Esophagus squamous epithelium (tissue), 5 donors: ENCODE results near the gene RASGRP4. TPM values are rescaled to one million over a fixed set of nuclear protein-coding genes. Genes with fewer than 3 reads are reported as not detected.
"Not testable (repeated sequence)": the region's sequence is repeated elsewhere in the genome, so short reads cannot be mapped to it uniquely, and the experiment has no call there.

ENCODE experiments used
- DNase-seq: peaks from one replicate; lab custom pipeline; 2025; lab: John Stamatoyannopoulos, UW
- H3K27ac ChIP-seq, 4 donors: fragments of 200-600 bp; sonication (generic); one replicate each; pipeline ENCODE4 v1.5.1; 2016 to 2019; ENCODE audit warnings: mild to moderate bottlenecking in 1 of 4
- H3K27me3 ChIP-seq, 4 donors: fragments of 200-600 bp; sonication (generic); 1 replicate in 3 of 4; 2 replicates in 1 of 4; pipeline versions ENCODE4 v1.5.1 to v1.6.0; 2017 to 2021; ENCODE audit warnings: antibody characterized with exemption in 1 of 4
- H3K36me3 ChIP-seq, 3 donors: fragments of 200-600 bp; sonication (generic); one replicate each; pipeline ENCODE4 v1.5.1; 2016 to 2019
- H3K4me1 ChIP-seq, 3 donors: fragments of 200-600 bp; sonication (generic); one replicate each; pipeline ENCODE4 v1.5.1; 2017 to 2019
- H3K4me3 ChIP-seq, 4 donors: fragments of 200-600 bp; sonication (generic); 1 replicate in 3 of 4; 2 replicates in 1 of 4; pipeline ENCODE4 v1.5.1; 2016 to 2019; ENCODE audit warnings: mild to moderate bottlenecking in 2 of 4, moderate library complexity in 1 of 4
- H3K9me3 ChIP-seq, 3 donors: fragments of 200-600 bp; sonication (generic); one replicate each; pipeline ENCODE4 v1.5.1; 2016 to 2019
- POLR2A ChIP-seq, 4 donors: fragments of 450-650 bp; IDR thresholded peaks; one replicate each; pipeline ENCODE4 v1.6.1; 2017; ENCODE audit warnings: antibody characterized with exemption in 4 of 4, mild to moderate bottlenecking in 4 of 4, moderate library complexity in 3 of 4
- WGBS, 2 donors: methylation state at CpG; one replicate each; pipeline ENCODE4 v1.1.5; 2018; 5-methylcytosine and 5-hydroxymethylcytosine counted together
- intact Hi-C: fragments of 100-400 bp; cut with DNase I; formaldehyde crosslinking; loops from one replicate; pipeline ENCODE4 v1.15.0; 2022
- total RNA-seq, 4 donors: library from RNA; depleted of rRNA; stranded (reverse); fragments of >200 nt; gene quantifications; one replicate each; pipeline ENCODE4 v1.1.0, GENCODE V29; 2016
- TF ChIP-seq, protein P1 (sequence below), 6 experiments: fragments of 450-650 bp in 4 of 6; fragments of 200-600 bp in 2 of 6; sonication (generic) in 2 of 6; IDR thresholded peaks; one replicate each; pipeline ENCODE4 v1.5.1; 2016 to 2019; ENCODE audit warnings: antibody characterized with exemption in 6 of 6, mild to moderate bottlenecking in 4 of 6, moderate library complexity in 4 of 6
- donor health status: DM: yes; HTN: yes; CAD: no.

The RASGRP4 gene
- total RNA-seq, 4 donors from 2014 or later: 0.35 to 4.2 (median 0.64) TPM; not detected in 1

DNA sequence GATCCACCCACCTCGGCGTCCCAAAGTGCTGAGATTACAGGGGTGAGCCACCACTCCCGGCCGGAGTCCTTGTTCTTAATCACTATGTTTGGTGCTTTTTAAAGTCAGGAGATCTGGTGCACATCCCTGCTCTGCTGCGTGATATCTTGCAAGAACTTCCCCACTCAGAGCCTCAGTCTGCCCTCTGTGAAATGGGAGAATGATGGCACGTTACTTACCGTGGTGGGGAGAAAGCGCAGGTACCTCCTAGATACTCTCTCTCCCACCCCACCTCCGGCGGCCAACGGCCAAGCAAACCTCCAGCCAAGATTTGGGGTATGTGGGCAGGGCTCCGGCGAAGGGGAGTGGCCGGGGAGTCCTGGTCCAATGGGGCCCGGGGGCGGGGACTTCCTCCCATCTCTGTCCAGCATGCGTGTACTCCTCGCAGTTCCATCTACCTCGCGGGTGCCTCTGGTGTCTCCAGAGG, 7.3 kb upstream of the RASGRP4 start, which contains the start of gene RYR1:
Gene RYR1, plus strand, starts transcription at position 424 of the 466 bp plus-strand sequence. CDS start 139 bp downstream, outside the sequence.
- Histone ChIP-seq H3K9me3 (no peaks in the 10 kb centered on the region), H3K36me3 (no peaks in the 10 kb centered on the region), H3K27me3 (peaks cover 0 to 55% (median 0%) of the 10 kb centered on the region in 4 donors), H3K4me1 (peaks cover 0 to 8% (median 6%) of the 10 kb centered on the region in 3 donors), H3K27ac (no peak within 1 kb of the TSS), H3K4me3 (peak within 1 kb of the TSS in 3 of 4 donors; percentile 12 to 23 (median 17))
- no peak for TF ChIP-seq POLR2A (IDR thresholded peaks at IDR 0.05)
- TF ChIP-seq, protein P1, sequence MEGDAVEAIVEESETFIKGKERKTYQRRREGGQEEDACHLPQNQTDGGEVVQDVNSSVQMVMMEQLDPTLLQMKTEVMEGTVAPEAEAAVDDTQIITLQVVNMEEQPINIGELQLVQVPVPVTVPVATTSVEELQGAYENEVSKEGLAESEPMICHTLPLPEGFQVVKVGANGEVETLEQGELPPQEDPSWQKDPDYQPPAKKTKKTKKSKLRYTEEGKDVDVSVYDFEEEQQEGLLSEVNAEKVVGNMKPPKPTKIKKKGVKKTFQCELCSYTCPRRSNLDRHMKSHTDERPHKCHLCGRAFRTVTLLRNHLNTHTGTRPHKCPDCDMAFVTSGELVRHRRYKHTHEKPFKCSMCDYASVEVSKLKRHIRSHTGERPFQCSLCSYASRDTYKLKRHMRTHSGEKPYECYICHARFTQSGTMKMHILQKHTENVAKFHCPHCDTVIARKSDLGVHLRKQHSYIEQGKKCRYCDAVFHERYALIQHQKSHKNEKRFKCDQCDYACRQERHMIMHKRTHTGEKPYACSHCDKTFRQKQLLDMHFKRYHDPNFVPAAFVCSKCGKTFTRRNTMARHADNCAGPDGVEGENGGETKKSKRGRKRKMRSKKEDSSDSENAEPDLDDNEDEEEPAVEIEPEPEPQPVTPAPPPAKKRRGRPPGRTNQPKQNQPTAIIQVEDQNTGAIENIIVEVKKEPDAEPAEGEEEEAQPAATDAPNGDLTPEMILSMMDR (IDR thresholded peaks at IDR 0.05): no peak
- no peak for DNase-seq
- intact Hi-C loops: no loop called here
- 25 to 29% methylated on average over 4 to 6 of the region's 20 CpGs for WGBS, 2 donors

DNA sequence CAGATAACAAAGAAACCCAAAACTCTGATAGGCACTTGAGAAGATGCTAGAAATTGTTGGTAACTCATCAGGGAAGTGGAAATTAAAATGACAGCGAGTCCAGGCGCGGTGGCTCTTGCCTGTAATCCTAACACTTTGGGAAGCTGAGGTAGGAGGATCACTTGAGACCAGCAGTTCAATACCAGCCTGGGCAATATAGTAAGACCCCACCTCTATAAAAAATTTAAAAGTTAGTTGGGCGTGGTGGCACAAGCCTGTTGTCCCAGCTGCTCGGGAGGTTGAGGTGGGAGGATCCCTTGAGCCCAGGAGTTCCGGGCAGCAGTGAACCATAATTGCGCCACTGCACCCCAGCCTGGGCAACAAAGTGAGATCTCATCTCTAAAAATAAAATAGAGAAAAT, 4.9 kb upstream of the RASGRP4 start:
- intact Hi-C loops: no loop called here
- no peaks in the 10 kb centered on the region for H3K36me3 ChIP-seq
- H3K9me3 ChIP-seq: no peaks in the 10 kb centered on the region
- 77 to 79% methylated on average over 7 of the region's 7 CpGs for WGBS, 2 donors
- TF ChIP-seq POLR2A (IDR thresholded peaks at IDR 0.05): no peak
- peaks cover 0 to 8% (median 6%) of the 10 kb centered on the region in 3 donors for H3K4me1 ChIP-seq
- H3K27ac ChIP-seq: no peak overlapping the region
- peaks cover 0 to 43% (median 0%) of the 10 kb centered on the region in 4 donors for H3K27me3 ChIP-seq
- no peak overlapping the region for H3K4me3 ChIP-seq
- no peak for DNase-seq

DNA sequence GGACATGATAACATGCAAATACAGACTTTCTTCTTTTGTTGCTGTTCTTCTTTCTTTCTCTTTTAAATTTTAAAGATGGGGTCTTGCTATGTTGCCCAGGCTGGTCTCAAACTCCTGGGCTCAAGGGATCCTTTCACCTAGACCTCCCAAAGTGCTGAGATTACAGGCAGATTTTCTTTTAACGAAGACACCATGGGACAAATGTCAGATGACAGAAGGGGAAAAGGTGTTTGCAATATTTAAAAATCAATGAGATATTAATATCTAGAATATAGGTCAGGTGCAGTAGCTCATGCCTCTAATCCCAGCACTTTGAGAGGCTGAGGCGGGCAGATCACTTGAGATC, 3.8 kb upstream of the RASGRP4 start:
- 72 to 88% methylated on average over 2 of the region's 2 CpGs for WGBS, 2 donors

DNA sequence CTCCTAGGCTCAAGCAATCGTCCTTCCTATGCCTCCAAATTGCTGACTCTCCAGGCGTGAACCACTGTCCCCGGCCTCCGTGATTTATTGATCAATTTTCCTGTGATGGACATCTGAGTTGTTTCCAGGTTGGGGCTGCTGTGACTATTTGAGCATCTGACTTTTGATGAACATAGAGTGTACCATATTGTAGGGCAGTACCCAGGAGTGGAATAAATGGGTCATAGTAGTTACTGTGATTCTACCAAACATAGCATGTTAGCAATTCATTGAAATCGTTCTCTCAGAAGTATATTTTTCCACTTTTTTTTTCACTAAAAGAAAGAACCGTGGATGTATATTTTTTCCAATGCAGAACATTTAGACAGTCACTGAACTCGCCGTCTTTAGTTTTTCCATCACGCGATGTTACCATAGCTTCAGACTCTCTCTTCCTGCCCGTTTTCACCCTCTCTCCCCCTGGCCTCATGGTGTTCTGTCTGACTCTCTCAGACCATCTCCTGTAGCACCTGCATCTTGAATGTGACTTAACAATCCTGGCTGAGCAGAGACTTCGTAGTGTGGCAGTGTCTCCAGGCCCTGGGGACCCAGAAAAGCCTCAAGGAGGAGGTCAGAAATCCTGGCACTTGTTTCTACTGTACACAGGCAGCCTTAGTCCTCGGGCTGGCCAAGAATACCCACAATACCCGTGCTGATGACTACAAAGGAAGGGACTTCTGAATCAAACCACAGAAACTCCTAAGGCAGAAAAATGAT, 3.2 kb upstream of the RASGRP4 start:
- H3K4me3 ChIP-seq: no peak overlapping the region
- H3K27me3 ChIP-seq: peaks cover 0 to 43% (median 0%) of the 10 kb centered on the region in 4 donors
- H3K4me1 ChIP-seq: peaks cover 0 to 8% (median 6%) of the 10 kb centered on the region in 3 donors
- DNase-seq: no peak
- no peaks in the 10 kb centered on the region for H3K9me3 ChIP-seq
- intact Hi-C loops: no loop called here
- 55 to 56% methylated on average over 14 of the region's 14 CpGs for WGBS, 2 donors
- H3K27ac ChIP-seq: no peak overlapping the region
- no peak for TF ChIP-seq POLR2A (IDR thresholded peaks at IDR 0.05)
- TF ChIP-seq, protein P1 (IDR thresholded peaks at IDR 0.05): no peak
- H3K36me3 ChIP-seq: no peaks in the 10 kb centered on the region

More for the DNA sequence above, 3.8 kb upstream of the RASGRP4 start:
- no peak overlapping the region for H3K27ac ChIP-seq
- H3K4me1 ChIP-seq: peaks cover 0 to 8% (median 6%) of the 10 kb centered on the region in 3 donors
- no peak for TF ChIP-seq POLR2A (IDR thresholded peaks at IDR 0.05)
- TF ChIP-seq, protein P1 (IDR thresholded peaks at IDR 0.05): no peak
- intact Hi-C loops: no loop called here
- DNase-seq: no peak
- H3K9me3 ChIP-seq: no peaks in the 10 kb centered on the region
- no peak overlapping the region for H3K4me3 ChIP-seq
- no peaks in the 10 kb centered on the region for H3K36me3 ChIP-seq
- H3K27me3 ChIP-seq: peaks cover 0 to 43% (median 0%) of the 10 kb centered on the region in 4 donors

DNA sequence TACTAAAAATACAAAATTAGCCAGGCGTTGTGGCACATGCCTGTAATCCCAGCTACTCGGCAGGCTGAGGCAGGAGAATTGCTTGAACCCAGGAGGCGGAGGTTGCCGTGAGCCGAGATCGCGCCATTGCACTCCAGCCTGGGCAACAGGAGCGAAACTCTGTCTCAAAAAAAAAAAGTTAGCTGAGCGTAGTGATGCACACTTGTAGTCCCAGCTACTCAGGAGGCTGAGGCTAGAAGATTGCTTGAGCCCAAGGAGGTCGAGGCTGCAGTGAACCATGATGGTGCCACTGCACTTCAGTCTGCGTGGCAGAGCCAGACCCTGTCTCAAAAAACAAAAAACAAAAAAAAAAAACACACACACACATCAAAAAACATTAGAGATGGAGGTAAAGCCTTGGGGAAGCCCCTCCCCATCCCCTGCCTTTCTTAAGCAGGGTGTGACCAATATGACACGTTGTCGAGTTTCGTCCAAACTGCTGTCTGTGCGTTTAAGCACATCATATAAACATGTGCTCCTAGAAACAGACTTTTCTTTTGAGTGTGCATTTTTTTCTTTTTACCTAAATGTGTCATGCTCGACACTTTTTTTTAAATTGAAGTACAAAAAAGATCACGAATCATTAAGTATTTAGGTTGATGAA, 1.1 kb upstream of the RASGRP4 start:
- H3K4me3 ChIP-seq, H3K36me3 ChIP-seq, intact Hi-C loops, H3K9me3 ChIP-seq, H3K27ac ChIP-seq, DNase-seq, H3K4me1 ChIP-seq: not testable (repeated sequence)
- 45 to 54% methylated on average over 16 to 17 of the region's 17 CpGs for WGBS, 2 donors
- H3K27me3 ChIP-seq: peaks cover 0 to 40% (median 0%) of the 10 kb centered on the region in 4 donors
